HFF-Myc (cell line): ENCODE measurements around the gene SYNPO2.
A peak's percentile ranks its signal among the peaks of the same experiment; 100 is the strongest.

Source experiments
- DNase-seq: peaks from one replicate; pipeline ENCODE4 v3.0.0-alpha.2; 2011; ENCODE audit warnings: low read depth; ENCODE audit errors: extremely low read depth
- H3K4me3 ChIP-seq: replicated peaks from 2 replicates; pipeline ENCODE4 v1.5.1; 2011; ENCODE audit warnings: low read depth, mild to moderate bottlenecking, control low read depth, low read length
- TF ChIP-seq, protein P1 (sequence below): IDR thresholded peaks from 2 replicates; pipeline ENCODE4 v1.5.1; 2012; ENCODE audit warnings: mild to moderate bottlenecking, low read depth, low read length, control low read depth; ENCODE audit errors: missing control alignments

The SYNPO2 gene

GRCh38 chr4:119068529-119068962 is 179.9 kb downstream of the SYNPO2 start:
- DNase-seq = peak; percentile 19
- no peak overlapping the region for H3K4me3 ChIP-seq
- TF ChIP-seq, protein P1, sequence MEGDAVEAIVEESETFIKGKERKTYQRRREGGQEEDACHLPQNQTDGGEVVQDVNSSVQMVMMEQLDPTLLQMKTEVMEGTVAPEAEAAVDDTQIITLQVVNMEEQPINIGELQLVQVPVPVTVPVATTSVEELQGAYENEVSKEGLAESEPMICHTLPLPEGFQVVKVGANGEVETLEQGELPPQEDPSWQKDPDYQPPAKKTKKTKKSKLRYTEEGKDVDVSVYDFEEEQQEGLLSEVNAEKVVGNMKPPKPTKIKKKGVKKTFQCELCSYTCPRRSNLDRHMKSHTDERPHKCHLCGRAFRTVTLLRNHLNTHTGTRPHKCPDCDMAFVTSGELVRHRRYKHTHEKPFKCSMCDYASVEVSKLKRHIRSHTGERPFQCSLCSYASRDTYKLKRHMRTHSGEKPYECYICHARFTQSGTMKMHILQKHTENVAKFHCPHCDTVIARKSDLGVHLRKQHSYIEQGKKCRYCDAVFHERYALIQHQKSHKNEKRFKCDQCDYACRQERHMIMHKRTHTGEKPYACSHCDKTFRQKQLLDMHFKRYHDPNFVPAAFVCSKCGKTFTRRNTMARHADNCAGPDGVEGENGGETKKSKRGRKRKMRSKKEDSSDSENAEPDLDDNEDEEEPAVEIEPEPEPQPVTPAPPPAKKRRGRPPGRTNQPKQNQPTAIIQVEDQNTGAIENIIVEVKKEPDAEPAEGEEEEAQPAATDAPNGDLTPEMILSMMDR = no peak

DNA sequence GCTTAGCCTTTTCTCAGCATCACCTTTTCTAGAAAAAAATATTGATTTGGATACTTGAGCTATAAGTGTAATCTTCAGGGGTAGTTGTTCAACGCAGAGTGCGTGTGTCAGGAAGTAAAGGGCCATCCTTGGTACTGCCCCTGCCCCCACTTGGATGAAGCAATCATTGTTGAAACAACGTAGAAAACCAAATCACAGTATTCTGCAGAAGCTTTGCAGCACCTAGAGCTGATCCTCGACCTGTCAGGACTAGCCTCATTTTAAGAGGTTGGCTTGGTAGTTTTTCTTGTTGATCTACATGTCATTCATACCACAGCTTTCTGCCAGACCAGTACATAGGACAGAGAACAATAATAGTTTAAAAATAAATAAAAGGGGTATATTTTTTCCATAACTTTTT is 181.6 kb downstream of the SYNPO2 start:
- DNase-seq = no peak
- TF ChIP-seq, protein P1 = no peak
- H3K4me3 ChIP-seq = no peak overlapping the region

GRCh38 chr4:119080721-119081541 is 192.3 kb downstream of the SYNPO2 start:
- H3K4me3 ChIP-seq = no peak overlapping the region
- TF ChIP-seq, protein P1 = no peak
- no peak for DNase-seq

GRCh38 chr4:119081542-119081859 is 192.8 kb downstream of the SYNPO2 start:
- TF ChIP-seq, protein P1 = no peak
- no peak overlapping the region for H3K4me3 ChIP-seq
- no peak for DNase-seq

DNA sequence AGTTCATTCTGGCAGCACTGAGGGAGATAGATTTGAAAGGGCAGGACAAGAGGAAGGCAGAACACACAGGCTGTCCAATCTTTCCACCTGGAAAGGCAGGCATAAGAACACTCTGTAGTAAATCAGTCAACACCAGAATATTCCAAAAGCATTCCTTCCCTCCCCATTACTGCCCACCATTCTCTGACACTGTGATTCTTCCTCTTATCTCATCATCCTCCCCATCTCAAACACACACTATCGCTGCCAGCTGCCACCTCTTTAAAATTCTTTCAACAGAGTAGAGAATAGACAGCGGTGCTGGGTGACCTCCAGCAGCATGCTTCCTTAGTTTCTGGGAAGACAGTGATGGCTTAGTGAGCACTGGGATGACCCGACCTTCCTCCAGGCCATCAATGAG is 193.3 kb downstream of the SYNPO2 start:
- no peak overlapping the region for H3K4me3 ChIP-seq
- TF ChIP-seq, protein P1 = no peak
- DNase-seq = no peak

GRCh38 chr4:119082661-119083060 is 194.0 kb downstream of the SYNPO2 start:
- DNase-seq = no peak
- TF ChIP-seq, protein P1 = no peak
- no peak overlapping the region for H3K4me3 ChIP-seq

DNA sequence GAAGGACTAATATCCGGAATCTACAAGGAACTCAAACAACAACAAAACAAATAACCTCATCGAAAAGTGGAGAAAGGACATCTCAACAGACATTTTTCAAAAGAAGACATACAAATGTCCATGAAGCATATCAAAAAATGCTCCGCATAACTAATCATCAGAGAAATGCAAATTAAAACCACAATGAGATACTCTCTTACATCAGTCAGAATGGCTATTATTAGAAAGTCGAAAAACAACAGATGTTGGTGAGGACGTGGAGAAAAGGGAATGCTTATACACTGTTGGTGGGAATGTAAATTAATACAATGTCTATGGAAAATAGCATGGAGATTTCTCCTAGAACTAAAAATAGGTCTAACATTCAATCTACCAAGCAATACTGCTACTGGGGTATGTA is 195.9 kb downstream of the SYNPO2 start:
- TF ChIP-seq, protein P1 = no peak
- DNase-seq = no peak
- H3K4me3 ChIP-seq = no peak overlapping the region
